Gastrocnemius medialis (tissue), 4 donors: ENCODE measurements around the gene SASS6.

Experiments used
- CTCF ChIP-seq, 5 experiments: fragments of 450-650 bp in 3 of 5; fragments of 200-600 bp in 2 of 5; sonication (generic) in 2 of 5; IDR thresholded peaks in 4 of 5; conservative IDR thresholded peaks in 1 of 5; 1 replicate in 4 of 5; 2 replicates in 1 of 5; pipeline ENCODE4 v1.5.1; 2016 to 2019; ENCODE audit warnings: antibody characterized with exemption in 5 of 5, mild to moderate bottlenecking in 3 of 5, moderate library complexity in 3 of 5
- POLR2A ChIP-seq, 2 donors: fragments of 450-650 bp; IDR thresholded peaks; one replicate each; pipeline ENCODE4 v1.6.1; 2017; ENCODE audit warnings: antibody characterized with exemption in 2 of 2, mild to moderate bottlenecking in 2 of 2, moderate library complexity in 2 of 2

GRCh38 chr1:100127226-100127625, 5.5 kb downstream of the SASS6 start:
- TF ChIP-seq CTCF (IDR thresholded peaks at IDR 0.05 in 4 of 5, conservative IDR thresholded peaks at IDR 0.05 in 1 of 5): no peak
- no peak for TF ChIP-seq POLR2A (IDR thresholded peaks at IDR 0.05)
